DND-41 (cell line): ENCODE data around the gene ZNF232.
A peak's percentile ranks its signal among the peaks of the same experiment; 100 is the strongest.
"Not testable (repeated sequence)": the region's sequence is repeated elsewhere in the genome, so short reads cannot be mapped to it uniquely, and the experiment has no call there.

ENCODE experiments used
- ATAC-seq: fragments of 200-7000 bp; cut with Tn5 transposase; 3 replicates; pipeline ENCODE4 v1.9.1; 2021; ENCODE audit warnings: low read depth; ENCODE audit not compliant: insufficient read depth
- DNase-seq: peaks from one replicate; pipeline ENCODE4 v3.0.0-alpha.2; 2020
- H2AFZ ChIP-seq: 2 replicates; pipeline ENCODE4 v1.6.0; 2012; ENCODE audit warnings: low read depth, low read length
- H3K27ac ChIP-seq: 2 replicates; pipeline ENCODE4 v1.5.1; 2012; ENCODE audit warnings: low read length, inconsistent platforms
- H3K27me3 ChIP-seq: fragments of 200-600 bp; sonication (generic); 2 replicates; pipeline ENCODE4 v1.6.0; 2012; ENCODE audit warnings: low read length, mild to moderate bottlenecking, inconsistent platforms; ENCODE audit not compliant: insufficient read depth, poor library complexity
- H3K36me3 ChIP-seq: 2 replicates; pipeline ENCODE4 v1.5.1; 2012; ENCODE audit warnings: low read length, inconsistent platforms; ENCODE audit not compliant: insufficient read depth
- H3K4me1 ChIP-seq: 2 replicates; pipeline ENCODE4 v1.5.1; 2012; ENCODE audit warnings: mild to moderate bottlenecking, low read length; ENCODE audit not compliant: insufficient read depth
- H3K4me2 ChIP-seq: 2 replicates; pipeline ENCODE4 v1.6.0; 2012; ENCODE audit warnings: mild to moderate bottlenecking, moderate library complexity, low read length, inconsistent platforms; ENCODE audit not compliant: insufficient read depth
- H3K4me3 ChIP-seq, 2 experiments: fragments of 200-600 bp in 1 of 2; shearing (Covaris generic) in 1 of 2; 2 replicates each; pipeline ENCODE4 v1.5.1; 2012 to 2016; ENCODE audit warnings: inconsistent platforms in 2 of 2, low read length in 2 of 2, mild to moderate bottlenecking in 2 of 2, low read depth in 1 of 2, moderate library complexity in 1 of 2
- H3K79me2 ChIP-seq: 2 replicates; pipeline ENCODE4 v1.6.0; 2012; ENCODE audit warnings: low read length, inconsistent platforms; ENCODE audit not compliant: insufficient read depth
- H3K9ac ChIP-seq: 2 replicates; pipeline ENCODE4 v1.6.0; 2012; ENCODE audit warnings: low read depth, mild to moderate bottlenecking, inconsistent platforms, low read length, moderate library complexity
- H3K9me3 ChIP-seq: 2 replicates; pipeline ENCODE4 v1.5.1; 2012; ENCODE audit warnings: low read length, moderate library complexity, mild to moderate bottlenecking, inconsistent platforms; ENCODE audit not compliant: insufficient read depth, severe bottlenecking
- H4K20me1 ChIP-seq: 2 replicates; pipeline ENCODE4 v1.6.0; 2012; ENCODE audit warnings: low read length; ENCODE audit not compliant: insufficient read depth
- EZH2 ChIP-seq: IDR thresholded peaks from 3 replicates; pipeline ENCODE4 v1.6.1; 2012; ENCODE audit warnings: borderline replicate concordance, low read depth, mild to moderate bottlenecking, moderate library complexity, low read length, inconsistent platforms; ENCODE audit not compliant: severe bottlenecking
- TF ChIP-seq, protein P1 (sequence below): IDR thresholded peaks from 2 replicates; pipeline ENCODE4 v1.5.1; 2012; ENCODE audit warnings: borderline replicate concordance, low read length, moderate library complexity, mild to moderate bottlenecking; ENCODE audit not compliant: poor library complexity, severe bottlenecking; ENCODE audit errors: extremely low read depth

ZNF232 gene

DNA sequence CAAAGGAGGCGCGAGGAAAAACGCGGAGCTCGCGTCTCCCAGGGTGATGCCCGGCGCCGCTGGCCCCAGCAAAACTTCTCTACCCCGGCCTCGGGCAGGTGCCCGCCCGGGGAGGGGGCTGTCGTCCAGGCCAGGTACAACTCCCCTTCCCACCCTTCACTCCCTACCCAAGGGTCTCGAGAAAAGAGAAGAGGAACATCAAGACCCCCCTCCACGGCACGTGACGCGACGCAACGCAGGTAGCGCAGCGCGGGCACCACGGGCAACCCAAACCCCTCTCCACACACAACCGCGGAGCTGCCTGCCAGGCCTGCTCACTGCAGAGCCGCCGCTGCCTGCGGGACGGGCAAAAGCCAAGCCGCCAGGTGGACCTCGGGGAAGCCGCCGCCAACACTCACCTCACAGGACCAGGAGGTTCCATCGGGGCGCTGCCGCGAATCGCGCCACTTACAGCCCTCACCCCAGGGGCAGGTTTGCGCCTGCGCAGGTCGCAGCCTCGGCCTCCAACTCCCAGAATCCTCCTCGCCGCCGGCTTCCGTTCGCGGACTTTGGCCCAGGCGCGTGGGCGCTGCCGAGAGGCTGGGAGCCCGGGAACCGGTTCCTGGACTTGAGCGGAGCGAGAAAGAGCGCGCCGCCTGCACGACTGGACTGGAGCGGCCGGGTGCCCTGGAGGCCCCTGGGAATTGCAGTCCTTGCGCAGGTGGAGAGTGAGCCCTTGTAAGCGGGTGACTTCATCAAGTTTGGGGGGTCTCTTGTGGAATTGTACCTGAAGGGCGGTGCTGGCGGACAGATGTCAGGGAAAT, at the start of gene ZNF232:
ZNF232 (minus strand) TSS at position 477 of the 803 bp plus-strand sequence; CDS start at position 421, 56 bp downstream.
- peak; percentile 85 for ATAC-seq
- Histone ChIP-seq H3K9me3 (no peaks in the 10 kb centered on the region), H4K20me1 (peaks cover 17% of the 10 kb centered on the region), H3K79me2 (peaks cover 42% of the 10 kb centered on the region), H3K36me3 (peaks cover 34% of the 10 kb centered on the region), H3K27ac (peak within 1 kb of the TSS; percentile 75), H3K27me3 (no peaks in the 10 kb centered on the region), H3K4me1 (peaks cover 33% of the 10 kb centered on the region), H3K4me3 (peak within 1 kb of the TSS; percentile 72 to 87), H2AFZ (peak within 1 kb of the TSS; percentile 99), H3K4me2 (peak within 1 kb of the TSS; percentile 74), H3K9ac (peak within 1 kb of the TSS; percentile 69)
- DNase-seq: peak; percentile 94
- no peak for TF ChIP-seq EZH2
- TF ChIP-seq, protein P1, sequence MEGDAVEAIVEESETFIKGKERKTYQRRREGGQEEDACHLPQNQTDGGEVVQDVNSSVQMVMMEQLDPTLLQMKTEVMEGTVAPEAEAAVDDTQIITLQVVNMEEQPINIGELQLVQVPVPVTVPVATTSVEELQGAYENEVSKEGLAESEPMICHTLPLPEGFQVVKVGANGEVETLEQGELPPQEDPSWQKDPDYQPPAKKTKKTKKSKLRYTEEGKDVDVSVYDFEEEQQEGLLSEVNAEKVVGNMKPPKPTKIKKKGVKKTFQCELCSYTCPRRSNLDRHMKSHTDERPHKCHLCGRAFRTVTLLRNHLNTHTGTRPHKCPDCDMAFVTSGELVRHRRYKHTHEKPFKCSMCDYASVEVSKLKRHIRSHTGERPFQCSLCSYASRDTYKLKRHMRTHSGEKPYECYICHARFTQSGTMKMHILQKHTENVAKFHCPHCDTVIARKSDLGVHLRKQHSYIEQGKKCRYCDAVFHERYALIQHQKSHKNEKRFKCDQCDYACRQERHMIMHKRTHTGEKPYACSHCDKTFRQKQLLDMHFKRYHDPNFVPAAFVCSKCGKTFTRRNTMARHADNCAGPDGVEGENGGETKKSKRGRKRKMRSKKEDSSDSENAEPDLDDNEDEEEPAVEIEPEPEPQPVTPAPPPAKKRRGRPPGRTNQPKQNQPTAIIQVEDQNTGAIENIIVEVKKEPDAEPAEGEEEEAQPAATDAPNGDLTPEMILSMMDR: no peak

GRCh38 chr17:5160702-5161101, 49.0 kb upstream of the ZNF232 start:
- H3K36me3 ChIP-seq, H3K4me2 ChIP-seq, H3K27me3 ChIP-seq, H2AFZ ChIP-seq, ATAC-seq, H4K20me1 ChIP-seq, H3K4me3 ChIP-seq, H3K27ac ChIP-seq, H3K79me2 ChIP-seq, DNase-seq, H3K9ac ChIP-seq, H3K4me1 ChIP-seq, H3K9me3 ChIP-seq: not testable (repeated sequence)

- H3K36me3 ChIP-seq, H3K79me2 ChIP-seq, H3K4me1 ChIP-seq, H3K27me3 ChIP-seq, H4K20me1 ChIP-seq, H3K9ac ChIP-seq, H3K27ac ChIP-seq, H3K4me3 ChIP-seq, H3K9me3 ChIP-seq, ATAC-seq, H2AFZ ChIP-seq, H3K4me2 ChIP-seq, DNase-seq: not testable (repeated sequence)
Observed at GRCh38 chr17:5146122-5146521, 34.4 kb upstream of the ZNF232 start.

DNA sequence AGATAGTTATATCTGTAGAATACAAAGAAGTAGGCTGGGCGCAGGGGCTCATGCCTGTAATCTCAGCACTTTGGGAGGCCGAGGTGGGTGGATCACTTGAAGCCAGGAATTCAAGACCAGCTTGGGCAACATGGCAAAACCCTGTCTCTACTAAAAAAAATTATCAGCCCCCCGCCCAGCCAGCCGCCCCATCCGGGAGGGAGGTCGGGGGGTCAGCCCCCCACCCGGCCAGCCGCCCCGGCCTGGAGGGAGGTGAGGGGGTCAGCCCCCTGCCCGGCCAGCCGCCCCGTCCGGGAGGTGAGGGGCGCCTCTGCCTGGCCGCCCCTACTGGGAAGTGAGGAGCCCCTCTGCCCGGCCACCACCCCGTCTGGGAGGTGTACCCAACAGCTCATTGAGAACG, 31.2 kb upstream of the ZNF232 start:
- DNase-seq, H4K20me1 ChIP-seq, H3K79me2 ChIP-seq, H3K36me3 ChIP-seq, H3K9ac ChIP-seq, H3K27me3 ChIP-seq, H3K27ac ChIP-seq, H3K9me3 ChIP-seq, H2AFZ ChIP-seq, ATAC-seq, H3K4me3 ChIP-seq, H3K4me2 ChIP-seq, H3K4me1 ChIP-seq: not testable (repeated sequence)

DNA sequence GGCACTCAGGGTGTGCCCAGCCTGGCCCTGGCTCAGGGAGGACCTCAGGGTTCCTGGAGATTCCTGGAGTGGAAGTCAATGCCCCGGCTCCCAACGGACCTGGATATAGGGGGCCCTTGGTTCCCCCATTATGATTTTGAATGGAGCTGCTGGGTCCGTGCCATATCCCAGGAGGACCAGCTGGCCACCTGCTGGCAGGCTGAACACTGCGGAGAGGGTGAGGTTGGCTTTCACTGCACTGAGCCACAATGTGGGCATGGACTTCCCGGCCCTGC, 27.7 kb upstream of the ZNF232 start:
- DNase-seq (no peak), ATAC-seq (no peak)
- no peak for TF ChIP-seq EZH2
- TF ChIP-seq, protein P1: no peak
- no peak overlapping the region for H3K4me3 ChIP-seq
- no peak overlapping the region for H3K27ac ChIP-seq
- no peaks in the 10 kb centered on the region for H3K4me1 ChIP-seq
- no peak overlapping the region for H3K9ac ChIP-seq
- H3K79me2 ChIP-seq: no peaks in the 10 kb centered on the region
- no peaks in the 10 kb centered on the region for H4K20me1 ChIP-seq
- no peak overlapping the region for H3K4me2 ChIP-seq
- H2AFZ ChIP-seq: no peak overlapping the region
- no peaks in the 10 kb centered on the region for H3K9me3 ChIP-seq
- no peaks in the 10 kb centered on the region for H3K36me3 ChIP-seq
- peaks cover 3% of the 10 kb centered on the region for H3K27me3 ChIP-seq
